GM10847 (cell line): Measurements from ENCODE around the gene KCNJ14.

Experiments used
- POLR2A ChIP-seq: IDR thresholded peaks from 2 replicates; pipeline ENCODE4 v1.6.1; 2011; ENCODE audit not compliant: insufficient read length; ENCODE audit errors: extremely low read depth

The KCNJ14 gene

DNA sequence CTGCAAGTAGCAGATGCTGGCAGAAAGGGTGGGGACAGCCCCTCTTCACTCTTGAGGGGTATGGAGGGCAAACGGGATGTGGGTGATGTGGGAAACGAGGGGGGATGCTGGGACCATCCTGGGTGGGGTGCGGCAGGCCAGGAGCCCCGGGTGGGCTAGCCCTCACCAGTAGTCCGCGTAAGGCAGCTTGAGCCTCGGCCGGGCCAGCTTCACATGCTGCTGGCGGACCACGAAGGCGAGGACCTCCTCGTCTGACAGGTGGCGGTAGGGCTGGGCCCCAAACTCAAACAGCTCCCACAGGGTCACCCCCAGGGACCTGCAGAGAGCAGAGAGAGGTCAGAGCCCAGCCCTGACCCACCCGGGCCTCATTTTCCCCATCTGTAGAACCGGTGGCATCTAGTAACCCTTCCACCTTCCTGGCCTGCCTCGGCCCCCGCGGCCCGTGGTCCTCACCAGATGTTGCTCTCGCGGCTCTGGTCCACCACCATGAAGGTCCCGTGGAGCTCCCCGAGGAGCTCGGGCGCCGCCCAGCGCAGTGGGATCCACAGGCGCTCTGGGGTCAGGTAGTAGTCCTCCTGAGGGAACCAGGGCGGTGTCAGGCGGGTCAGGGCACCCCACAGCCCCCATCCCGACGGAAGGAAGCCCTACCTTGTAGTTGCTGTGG lies 45.6 kb downstream of the KCNJ14 start:
- no peak for TF ChIP-seq POLR2A

DNA sequence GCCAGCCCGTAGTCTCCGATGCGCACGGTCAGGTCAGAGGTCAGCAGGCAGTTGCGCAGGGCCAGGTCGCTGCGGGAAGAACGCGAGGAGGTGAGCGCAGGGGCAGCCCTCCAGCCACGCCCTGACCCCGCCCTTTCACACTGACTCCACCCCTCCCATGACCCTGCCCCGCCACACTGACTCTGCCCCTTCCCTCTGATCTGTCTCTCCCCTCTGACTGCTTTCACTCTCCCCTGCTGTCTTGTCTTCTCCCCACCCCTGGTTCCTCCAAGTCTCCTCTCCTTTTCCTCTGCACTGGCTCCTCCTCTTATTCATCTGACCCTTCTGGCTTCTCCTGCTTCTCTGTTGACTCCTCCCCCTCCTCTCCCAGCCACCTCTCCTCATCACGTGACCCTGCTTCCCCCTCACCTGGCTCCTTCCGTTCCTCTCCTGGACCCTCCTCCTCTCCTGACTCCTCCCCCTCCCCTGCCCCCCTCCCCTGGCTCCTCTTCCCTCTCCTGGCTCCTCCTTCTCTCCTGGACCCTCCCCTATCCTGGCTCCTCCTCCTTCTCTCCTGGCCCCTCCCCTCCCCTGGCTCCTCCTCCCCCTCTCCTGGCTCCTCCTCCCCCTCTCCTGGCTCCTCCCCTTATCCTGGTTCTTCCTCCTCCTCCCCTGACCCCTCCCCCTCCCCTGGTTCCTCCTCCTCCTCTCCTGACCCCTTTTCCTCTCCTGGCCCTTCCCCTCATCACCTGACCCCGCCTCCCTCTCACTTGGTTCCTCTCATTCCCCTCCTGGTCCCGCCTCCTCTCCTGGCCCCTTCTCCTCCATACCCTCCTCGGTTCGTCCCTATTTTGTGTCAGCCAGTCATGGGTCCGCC lies 46.3 kb downstream of the KCNJ14 start:
- no peak for TF ChIP-seq POLR2A

DNA sequence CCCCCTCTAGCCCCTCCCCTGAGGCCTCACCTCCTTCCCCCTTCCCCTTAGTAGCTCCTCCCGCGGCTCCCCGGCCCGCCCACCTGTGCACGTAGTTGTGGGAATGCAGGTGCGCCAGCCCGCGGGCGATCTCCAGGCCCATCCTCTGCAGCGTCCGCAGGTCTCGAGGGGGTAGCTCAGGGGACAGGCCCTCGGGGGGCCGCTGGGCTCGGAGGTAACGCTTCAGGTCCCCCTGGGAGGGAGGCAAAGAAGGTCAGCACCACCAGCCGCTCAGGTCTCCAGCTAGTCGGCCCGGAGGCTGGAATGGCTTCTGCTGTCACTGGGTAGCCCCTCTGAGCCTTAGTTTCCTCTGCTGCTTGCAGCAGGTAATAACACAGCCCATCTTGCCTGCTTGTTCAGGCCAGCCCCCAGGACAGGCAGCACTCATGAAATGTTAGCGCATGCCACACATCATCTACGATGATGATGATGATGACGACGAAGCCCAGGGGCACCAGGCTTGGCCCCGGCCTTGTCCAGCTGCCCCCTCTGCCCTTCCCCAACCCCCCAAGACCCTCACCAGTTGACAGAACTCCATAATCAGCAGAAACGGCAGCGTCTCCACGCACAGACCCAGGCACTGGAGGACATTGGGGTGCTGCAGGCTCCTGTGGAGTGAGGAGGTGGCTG lies 47.1 kb downstream of the KCNJ14 start:
- TF ChIP-seq POLR2A, result no peak

DNA sequence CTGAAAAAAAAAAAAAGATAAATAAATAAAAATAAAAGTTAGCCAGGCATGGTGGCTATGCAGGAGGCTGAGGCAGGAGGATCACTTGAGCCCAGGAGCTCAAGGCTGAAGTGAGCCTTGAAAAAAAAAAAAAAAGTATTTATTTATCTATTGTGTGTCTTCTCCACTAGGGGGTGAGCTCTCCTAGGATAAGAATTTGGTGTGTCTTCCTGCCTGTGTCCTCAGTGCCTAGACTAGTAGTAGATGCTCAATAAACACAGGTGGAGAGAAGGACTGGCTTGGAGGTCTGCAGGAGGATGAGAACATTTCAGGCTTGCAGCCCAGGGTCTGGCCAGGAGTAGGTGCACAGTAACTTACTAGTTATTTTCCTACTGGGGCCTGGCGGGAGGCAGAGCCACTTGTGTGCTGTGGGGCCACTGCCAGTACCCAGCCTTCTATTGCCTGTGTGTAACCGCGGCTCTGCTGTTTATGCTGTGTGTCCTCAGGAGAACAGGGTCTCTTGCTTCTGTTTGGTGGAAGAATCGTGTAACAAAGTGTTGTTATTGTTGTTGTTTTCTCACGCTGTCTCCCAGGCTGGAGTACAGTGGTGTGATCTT lies 50.9 kb downstream of the KCNJ14 start:
- TF ChIP-seq POLR2A, result no peak

DNA sequence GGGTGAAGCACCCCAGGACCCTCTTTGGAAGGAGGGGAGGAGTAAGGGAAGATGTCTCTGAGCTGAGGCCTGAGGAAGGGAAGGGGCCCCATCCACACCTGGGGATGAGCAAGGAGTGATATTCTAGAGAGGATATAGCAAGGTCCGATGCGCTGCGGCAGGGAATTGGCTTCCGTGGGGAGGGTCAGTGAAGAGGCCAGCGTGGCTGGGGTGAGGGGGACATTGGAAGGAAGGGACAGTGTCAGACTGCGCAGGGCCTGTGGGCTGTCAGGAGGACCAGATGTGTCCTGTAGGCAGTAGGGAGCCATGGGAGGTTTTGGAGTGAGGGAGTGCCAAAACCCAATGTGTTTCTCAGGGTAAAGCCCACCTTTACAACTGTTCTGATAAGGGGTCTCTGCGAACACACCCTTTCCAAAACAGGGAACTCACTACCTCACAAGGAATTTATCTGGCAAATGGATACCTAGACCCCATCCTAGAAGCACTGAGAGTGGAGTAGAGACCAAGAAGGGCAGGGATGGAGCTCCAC lies 52.6 kb downstream of the KCNJ14 start:
- TF ChIP-seq POLR2A, result no peak

DNA sequence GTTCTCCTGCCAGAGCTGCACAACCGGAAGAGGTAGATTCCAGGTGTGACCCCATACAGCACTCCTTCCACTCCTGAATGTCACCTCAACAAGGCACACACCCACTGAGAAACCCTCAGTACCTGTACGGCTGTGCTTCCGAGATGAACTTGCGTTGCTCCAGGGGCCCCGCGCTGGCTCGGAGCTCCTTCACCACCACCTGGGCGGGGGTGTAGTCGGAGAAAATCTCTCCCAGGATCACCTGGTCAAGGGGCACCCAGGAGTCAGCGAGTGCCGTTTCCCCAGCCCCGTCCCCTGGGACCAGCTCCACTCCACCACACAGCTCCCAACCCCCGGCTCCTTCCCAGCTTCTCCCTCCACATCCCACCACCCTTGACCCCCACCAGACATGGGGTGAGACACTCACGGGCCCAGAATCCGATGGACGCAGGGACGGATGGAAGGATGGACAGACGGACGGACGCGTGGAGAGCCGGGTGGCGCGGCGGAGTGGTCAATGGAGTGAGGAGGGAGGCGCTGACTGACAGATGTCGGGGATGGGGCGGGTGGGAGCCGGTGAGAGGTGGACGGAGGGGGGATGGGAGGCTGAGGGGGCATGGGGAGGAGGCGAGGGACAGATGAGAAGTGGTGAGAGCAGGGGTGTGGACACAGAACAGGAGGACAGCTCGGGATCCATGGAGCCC lies 53.5 kb downstream of the KCNJ14 start:
- no peak for TF ChIP-seq POLR2A

DNA sequence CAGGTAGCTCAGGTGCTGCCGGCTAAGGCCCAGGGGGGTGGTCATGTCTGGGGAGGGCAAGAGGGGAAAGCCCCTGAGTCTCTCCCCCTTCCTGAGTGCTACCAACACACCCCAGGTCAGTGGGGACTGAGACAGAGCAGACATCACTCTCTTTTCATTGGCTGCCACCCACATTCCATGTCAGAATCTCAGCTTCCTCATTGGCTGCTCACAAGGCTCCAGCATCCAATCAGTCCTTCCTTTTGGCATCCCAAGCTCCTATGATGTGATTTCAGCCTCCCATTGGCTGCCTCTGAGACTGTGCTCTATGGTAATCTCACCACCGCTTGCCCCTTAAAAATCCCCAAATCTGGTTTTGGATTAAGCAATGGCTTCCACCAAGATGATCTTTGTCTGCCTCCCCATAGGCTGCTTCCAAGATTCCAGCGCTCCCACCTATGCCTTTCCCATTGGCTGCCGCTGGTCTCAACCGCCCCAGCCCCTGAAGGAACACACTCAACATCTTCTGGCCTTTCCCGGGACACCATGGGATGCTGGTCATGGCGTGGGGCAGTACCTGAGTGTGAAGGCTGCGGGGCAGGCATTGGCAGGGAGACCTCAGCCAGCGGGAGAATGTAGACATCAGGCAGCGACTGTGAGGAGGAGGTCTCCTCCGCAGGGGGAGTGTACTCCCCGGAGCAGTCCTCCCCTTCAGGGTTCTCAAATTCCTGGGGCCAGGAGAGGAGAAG lies 54.3 kb downstream of the KCNJ14 start:
- no peak for TF ChIP-seq POLR2A

DNA sequence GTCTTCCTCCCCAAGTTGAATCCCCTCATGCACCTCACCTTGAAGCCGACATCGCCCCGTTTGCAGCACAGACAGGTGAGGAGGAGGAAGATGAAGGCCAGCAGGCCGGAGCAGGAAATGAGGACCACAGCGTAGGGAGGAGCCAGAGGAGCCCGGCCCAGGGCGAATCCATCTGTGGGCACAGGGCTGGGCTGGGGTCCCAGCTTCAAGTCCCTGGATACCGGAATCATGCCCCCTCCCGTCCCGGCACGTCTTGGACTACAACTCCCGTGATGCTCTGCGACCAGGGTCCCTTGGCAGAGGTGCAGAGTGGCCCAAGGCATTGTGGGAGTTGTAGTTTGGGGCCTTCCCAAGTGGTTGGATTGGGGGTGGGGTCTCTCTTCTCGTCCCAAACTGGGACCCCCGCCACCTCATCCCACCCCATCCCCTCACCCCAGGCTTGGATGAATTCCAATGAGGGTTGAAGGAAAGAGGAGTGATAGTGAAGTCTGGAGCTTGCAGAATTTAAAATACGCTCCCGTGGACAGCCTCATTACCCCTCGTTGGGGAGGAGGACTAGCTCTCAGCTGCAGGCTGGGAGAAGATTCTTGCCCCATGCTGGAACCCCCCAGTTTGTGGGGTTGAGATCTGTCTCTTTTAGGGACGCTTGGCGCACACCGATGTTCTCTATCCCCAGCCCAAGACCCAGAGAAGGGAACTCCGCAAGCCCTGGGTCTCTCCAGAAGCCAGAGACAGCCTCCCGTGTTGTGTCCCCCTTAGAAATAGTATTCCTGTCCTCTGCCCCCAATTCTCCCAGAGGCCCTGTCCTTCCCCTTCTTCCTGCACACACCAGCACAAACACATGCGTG lies 55.3 kb downstream of the KCNJ14 start:
- no peak for TF ChIP-seq POLR2A

DNA sequence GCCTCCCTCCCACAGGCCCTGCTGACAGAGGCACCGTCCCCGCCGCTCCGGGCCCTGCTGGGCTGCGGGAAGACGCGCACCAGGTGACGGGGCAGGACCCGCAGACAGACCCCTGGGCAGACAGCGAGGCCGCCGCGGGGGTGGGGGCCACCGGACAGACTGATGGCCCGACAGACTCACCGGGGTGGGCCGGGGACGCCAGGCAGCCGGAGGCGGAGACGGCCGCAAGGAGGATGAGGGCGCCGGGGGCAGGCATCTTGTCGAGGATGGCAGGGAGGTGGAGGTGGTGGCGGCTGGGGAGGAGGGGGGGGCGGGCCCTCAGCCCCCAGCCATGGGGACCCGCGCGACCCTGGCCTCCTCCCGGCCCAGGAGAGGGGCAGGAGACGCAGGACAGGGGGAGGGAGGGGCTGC lies 56.0 kb downstream of the KCNJ14 start:
- no peak for TF ChIP-seq POLR2A

DNA sequence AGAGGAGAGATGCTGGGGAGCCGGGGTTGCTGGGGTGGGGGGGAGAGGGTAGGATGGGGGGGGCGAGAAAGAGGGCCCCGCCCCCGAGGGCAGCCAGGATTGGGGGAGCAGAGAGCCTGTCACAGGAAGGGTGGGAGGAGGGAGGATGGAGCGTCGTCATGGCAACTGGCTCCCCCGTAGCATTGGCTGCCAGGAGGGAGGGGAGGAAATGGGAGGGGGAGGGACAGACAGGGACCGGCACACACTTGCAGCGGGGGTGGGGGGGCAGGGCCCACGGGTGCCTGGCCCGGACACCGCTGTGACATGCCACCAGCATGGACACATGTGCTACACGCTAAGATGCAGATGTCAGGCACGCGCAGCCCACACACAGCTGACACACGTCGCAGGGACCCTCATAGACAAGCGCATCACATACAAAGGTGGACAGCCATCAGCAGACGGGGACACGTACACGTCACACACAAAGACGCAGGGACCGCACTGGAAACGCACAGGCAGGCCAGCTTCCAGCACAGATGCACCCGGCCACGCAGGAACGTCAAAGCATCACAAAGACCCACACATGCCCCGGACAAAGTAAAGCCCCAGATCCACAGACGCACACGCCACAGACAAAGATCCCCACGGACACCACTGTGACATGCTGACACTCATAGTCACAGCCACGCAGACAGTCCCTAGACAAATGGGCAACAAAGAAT lies 56.6 kb downstream of the KCNJ14 start, which contains the start of gene LMTK3:
Gene LMTK3, minus strand, starts transcription at position 36 of the 704 bp plus-strand sequence. CDS start 259 bp downstream, outside the sequence.
- TF ChIP-seq POLR2A, result no peak

DNA sequence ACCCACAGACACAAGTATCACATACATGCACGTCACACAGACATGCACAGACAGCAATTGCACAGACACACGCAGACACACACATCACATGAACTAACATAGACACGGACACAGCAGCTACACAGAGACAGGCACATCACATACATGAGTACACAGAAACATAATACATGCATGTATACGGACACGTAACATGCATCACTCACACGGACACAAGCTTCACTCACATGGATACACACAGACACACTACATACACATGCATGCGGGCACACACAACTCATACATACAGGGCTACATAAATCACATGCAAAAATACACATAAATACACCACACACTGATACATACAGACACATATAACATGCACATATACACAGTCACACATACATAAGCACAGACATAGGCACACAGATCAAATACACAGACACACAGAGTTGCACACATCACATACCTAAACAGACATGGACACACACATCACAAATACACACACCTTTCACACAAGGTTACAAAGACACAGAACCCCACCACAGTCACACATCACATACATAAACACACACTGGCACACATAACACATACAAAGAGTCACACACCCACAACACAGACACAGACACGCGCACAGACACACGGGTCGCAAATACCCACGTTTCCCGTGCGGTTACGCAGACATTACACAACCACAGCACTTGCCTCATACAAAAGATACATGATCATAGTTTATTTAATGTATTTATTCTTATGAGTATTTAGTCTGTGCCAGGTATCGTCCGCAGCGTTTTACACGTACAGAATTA lies 57.3 kb downstream of the KCNJ14 start:
- TF ChIP-seq POLR2A, result no peak

DNA sequence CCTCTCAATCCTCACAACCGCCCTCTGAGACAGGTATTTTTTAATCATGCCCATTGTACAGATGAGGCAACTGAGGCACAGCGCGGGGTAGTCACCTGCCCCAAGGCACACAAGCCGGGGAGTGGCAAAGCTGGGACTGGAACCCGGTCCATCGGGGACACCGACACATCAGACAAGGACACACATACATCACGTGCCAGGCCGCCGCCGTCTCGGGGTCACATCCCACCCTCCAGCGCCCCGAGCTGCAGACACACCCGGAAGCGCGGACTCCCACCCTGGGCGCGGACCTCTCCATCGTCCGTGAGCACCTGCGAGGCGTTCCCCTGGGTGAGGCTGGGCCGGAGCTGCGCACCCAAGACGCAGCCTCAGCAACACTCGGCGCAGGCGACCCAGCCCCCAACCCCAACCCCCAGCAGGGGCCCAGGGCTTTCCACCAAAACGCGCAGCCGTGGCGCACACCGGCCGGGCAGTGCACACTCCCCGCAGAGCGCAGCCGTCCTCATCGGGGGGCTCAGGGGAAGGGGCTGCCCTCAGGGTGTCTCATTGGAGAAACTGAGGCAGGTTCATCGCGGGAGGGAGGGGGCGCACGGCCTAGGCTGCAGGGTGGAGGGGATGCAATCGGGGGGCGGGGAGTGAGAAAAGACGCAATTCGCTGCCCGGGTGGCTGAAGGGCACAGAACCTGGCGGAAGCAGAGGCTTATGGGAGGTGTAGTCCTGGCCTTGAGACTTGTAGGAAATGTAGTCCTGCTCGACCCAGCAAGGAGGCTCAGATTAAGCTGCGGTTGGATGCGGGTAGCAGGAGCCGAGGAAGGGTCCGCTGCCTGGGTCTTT lies 58.1 kb downstream of the KCNJ14 start:
- no peak for TF ChIP-seq POLR2A
